ENCODE results near the gene SELENOO.

DNA sequence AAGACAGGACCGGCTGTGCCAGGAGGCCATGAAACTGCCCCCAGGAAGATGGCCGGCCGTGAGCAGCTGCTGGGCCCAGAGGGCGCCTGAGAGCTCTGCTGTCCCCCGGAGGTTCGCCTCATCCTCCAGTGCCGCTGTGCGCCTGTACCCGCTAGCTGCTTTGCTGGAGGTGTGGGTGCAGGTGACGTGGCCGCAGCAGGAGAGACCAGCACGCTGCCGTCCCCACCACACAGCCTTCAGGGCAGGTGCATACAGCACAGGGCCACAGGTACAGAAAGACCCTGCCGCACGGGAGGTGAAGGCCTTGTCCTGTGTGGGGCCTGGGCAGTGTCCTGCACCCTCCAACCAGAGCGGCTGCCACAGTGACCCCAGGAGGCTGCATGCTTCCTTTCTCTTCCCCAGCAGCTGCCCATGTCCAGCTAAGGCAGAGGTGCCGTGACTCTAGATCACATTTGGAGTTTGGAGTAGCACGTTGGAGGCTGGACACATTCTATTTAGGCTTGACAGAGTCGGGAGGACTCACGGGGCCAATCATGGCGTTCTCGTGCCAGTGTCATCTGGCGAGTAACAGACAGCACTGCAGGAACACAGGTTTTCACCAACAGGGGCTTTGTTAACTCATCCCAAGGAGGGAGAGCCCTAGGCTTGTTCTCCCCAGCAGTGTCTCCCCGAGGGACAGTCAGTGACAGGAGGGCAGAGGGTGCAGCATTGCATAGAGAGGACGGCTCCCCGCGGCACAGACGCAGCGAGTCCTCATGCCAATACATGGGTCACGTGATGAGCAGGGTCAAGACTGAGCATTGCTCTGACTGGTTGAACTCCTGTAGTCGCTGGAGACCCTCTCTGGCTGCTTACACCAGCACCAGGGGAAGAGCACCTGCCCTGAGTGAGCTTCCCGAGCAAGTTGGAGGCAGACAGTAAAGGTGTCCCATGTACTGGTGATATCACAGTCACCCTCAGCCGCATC lies 49.0 kb upstream of the SELENOO start:
- TF ChIP-seq, protein P1, sequence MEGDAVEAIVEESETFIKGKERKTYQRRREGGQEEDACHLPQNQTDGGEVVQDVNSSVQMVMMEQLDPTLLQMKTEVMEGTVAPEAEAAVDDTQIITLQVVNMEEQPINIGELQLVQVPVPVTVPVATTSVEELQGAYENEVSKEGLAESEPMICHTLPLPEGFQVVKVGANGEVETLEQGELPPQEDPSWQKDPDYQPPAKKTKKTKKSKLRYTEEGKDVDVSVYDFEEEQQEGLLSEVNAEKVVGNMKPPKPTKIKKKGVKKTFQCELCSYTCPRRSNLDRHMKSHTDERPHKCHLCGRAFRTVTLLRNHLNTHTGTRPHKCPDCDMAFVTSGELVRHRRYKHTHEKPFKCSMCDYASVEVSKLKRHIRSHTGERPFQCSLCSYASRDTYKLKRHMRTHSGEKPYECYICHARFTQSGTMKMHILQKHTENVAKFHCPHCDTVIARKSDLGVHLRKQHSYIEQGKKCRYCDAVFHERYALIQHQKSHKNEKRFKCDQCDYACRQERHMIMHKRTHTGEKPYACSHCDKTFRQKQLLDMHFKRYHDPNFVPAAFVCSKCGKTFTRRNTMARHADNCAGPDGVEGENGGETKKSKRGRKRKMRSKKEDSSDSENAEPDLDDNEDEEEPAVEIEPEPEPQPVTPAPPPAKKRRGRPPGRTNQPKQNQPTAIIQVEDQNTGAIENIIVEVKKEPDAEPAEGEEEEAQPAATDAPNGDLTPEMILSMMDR (IDR thresholded peaks at IDR 0.05): no peak
- no peak for TF ChIP-seq POLR2A (IDR thresholded peaks at IDR 0.05)

Data from breast epithelium (tissue), 3 donors.